Measurements from ENCODE around the gene GMNN.

Gene GMNN

DNA sequence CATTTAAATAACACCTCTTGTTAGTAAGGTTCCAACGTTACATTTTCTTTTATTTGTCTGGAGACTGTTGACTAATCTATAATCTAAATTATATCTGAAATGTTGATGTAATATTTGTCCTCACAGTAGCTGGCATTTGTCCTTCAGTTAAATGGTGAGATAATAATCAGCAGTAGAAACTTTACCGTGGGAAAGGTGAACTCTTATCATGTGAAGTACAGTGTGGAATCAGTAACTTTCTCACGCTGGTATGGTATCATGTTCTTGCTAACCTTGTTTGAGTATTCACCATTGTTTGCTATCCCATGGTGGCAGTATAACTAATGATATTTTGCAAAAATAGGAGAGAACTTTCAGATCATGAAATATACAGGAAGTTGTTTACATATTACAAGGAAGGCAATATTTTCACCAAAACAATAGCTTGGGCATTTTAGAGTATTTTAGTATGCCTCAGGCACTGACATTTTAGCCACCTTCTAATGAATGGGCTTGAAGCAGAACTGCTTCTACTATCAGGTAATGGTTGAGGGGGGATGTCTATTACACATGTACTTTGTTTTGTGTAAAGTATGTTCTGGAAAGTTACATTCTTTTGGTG is 4.8 kb downstream of the GMNN start:
- DNase-seq (ENCODE audit: low spot score): no peak
- peaks cover 83% of the 10 kb centered on the region for H3K36me3 ChIP-seq (ENCODE audit: low read depth)
- no peak for TF ChIP-seq CTCF (IDR thresholded peaks at IDR 0.05; ENCODE audit: poor library complexity, severe bottlenecking)
- H3K27me3 ChIP-seq (ENCODE audit: insufficient read depth, poor library complexity, severe bottlenecking): no peaks in the 10 kb centered on the region
- no peak for ATAC-seq (ENCODE audit: low read depth)
- no peaks in the 10 kb centered on the region for H3K9me3 ChIP-seq (ENCODE audit: severe bottlenecking)
- no peak overlapping the region for H3K27ac ChIP-seq (ENCODE audit: poor library complexity, severe bottlenecking)
- H3K4me3 ChIP-seq (ENCODE audit: severe bottlenecking): no peak overlapping the region
- H3K4me1 ChIP-seq (ENCODE audit: insufficient read depth, poor library complexity, severe bottlenecking): peaks cover 26% of the 10 kb centered on the region

GRCh38 chr6:24780206-24780605 is 5.5 kb downstream of the GMNN start:
- H3K4me1 ChIP-seq (ENCODE audit: insufficient read depth, poor library complexity, severe bottlenecking): peaks cover 26% of the 10 kb centered on the region
- H3K9me3 ChIP-seq (ENCODE audit: severe bottlenecking): no peaks in the 10 kb centered on the region
- no peak for DNase-seq (ENCODE audit: low spot score)
- no peaks in the 10 kb centered on the region for H3K27me3 ChIP-seq (ENCODE audit: insufficient read depth, poor library complexity, severe bottlenecking)
- ATAC-seq (ENCODE audit: low read depth): no peak
- H3K27ac ChIP-seq (ENCODE audit: poor library complexity, severe bottlenecking): no peak overlapping the region
- H3K4me3 ChIP-seq (ENCODE audit: severe bottlenecking): no peak overlapping the region
- TF ChIP-seq CTCF (IDR thresholded peaks at IDR 0.05; ENCODE audit: poor library complexity, severe bottlenecking): no peak
- H3K36me3 ChIP-seq (ENCODE audit: low read depth): peaks cover 90% of the 10 kb centered on the region

GRCh38 chr6:24788031-24788665 is 13.4 kb downstream of the GMNN start:
- ATAC-seq (ENCODE audit: low read depth) (no peak; the same call in 2 of the 3 replicates), DNase-seq (ENCODE audit: low spot score) (no peak)
- Histone ChIP-seq H3K27me3 (ENCODE audit: insufficient read depth, poor library complexity, severe bottlenecking) (no peaks in the 10 kb centered on the region), H3K4me1 (ENCODE audit: insufficient read depth, poor library complexity, severe bottlenecking) (no peaks in the 10 kb centered on the region), H3K27ac (ENCODE audit: poor library complexity, severe bottlenecking) (no peak overlapping the region), H3K36me3 (ENCODE audit: low read depth) (peaks cover 51% of the 10 kb centered on the region), H3K4me3 (ENCODE audit: severe bottlenecking) (no peak overlapping the region), H3K9me3 (ENCODE audit: severe bottlenecking) (no peaks in the 10 kb centered on the region)
- TF ChIP-seq CTCF (IDR thresholded peaks at IDR 0.05; ENCODE audit: poor library complexity, severe bottlenecking): no peak

GRCh38 chr6:24795106-24795505 is 20.4 kb downstream of the GMNN start:
- H3K27ac ChIP-seq (ENCODE audit: poor library complexity, severe bottlenecking): no peak overlapping the region

More at GRCh38 chr6:24795106-24795505, 20.4 kb downstream of the GMNN start:
- Histone ChIP-seq H3K4me1 (ENCODE audit: insufficient read depth, poor library complexity, severe bottlenecking) (no peaks in the 10 kb centered on the region), H3K4me3 (ENCODE audit: severe bottlenecking) (no peak overlapping the region), H3K36me3 (ENCODE audit: low read depth) (no peaks in the 10 kb centered on the region), H3K27me3 (ENCODE audit: insufficient read depth, poor library complexity, severe bottlenecking) (no peaks in the 10 kb centered on the region), H3K9me3 (ENCODE audit: severe bottlenecking) (no peaks in the 10 kb centered on the region)
- no peak for TF ChIP-seq CTCF (IDR thresholded peaks at IDR 0.05; ENCODE audit: poor library complexity, severe bottlenecking)
- no peak for DNase-seq (ENCODE audit: low spot score)
- ATAC-seq (ENCODE audit: low read depth): no peak
